Prostate gland (tissue), 2 donors: ENCODE data around the gene LRRC36. TPM values are rescaled to one million over a fixed set of nuclear protein-coding genes. Genes with fewer than 3 reads are reported as not detected.

Experiments
- DNase-seq: peaks from one replicate; pipeline ENCODE4 v3.0.0-alpha.2; 2019; ENCODE audit warnings: low spot score
- H3K27ac ChIP-seq, 2 donors: fragments of 200-600 bp; sonication (generic); 2 replicates each; pipeline ENCODE4 v1.5.1; 2017 to 2019
- H3K27me3 ChIP-seq: fragments of 200-600 bp; sonication (generic); replicated peaks from 2 replicates; pipeline ENCODE4 v1.5.1; 2019; ENCODE audit not compliant: insufficient read depth
- H3K36me3 ChIP-seq, 2 donors: fragments of 200-600 bp; sonication (generic); 1 replicate in 1 of 2; 2 replicates in 1 of 2; pipeline versions ENCODE4 v1.5.1 to v1.8.1; 2017 to 2019
- H3K4me1 ChIP-seq: fragments of 200-600 bp; sonication (generic); replicated peaks from 2 replicates; pipeline ENCODE4 v1.5.1; 2019
- H3K4me3 ChIP-seq, 2 donors: fragments of 200-600 bp; sonication (generic); 2 replicates each; pipeline ENCODE4 v1.5.1; 2017 to 2019
- H3K9me3 ChIP-seq: fragments of 200-600 bp; sonication (generic); 2 replicates; pipeline ENCODE4 v1.5.1; 2017
- CTCF ChIP-seq, 4 experiments: fragments of 200-600 bp in 2 of 4; fragments of 450-650 bp in 2 of 4; sonication (generic) in 2 of 4; IDR thresholded peaks; 1 replicate in 3 of 4; 2 replicates in 1 of 4; pipeline ENCODE4 v1.5.1; 2016 to 2019; ENCODE audit warnings: antibody characterized with exemption in 4 of 4, mild to moderate bottlenecking in 2 of 4, moderate library complexity in 2 of 4
- POLR2A ChIP-seq: fragments of 450-650 bp; IDR thresholded peaks from one replicate; pipeline ENCODE4 v1.6.1; 2016; ENCODE audit warnings: antibody characterized with exemption, mild to moderate bottlenecking
- POLR2AphosphoS5 ChIP-seq: sonication (generic); formaldehyde crosslinking; IDR thresholded peaks from one replicate; pipeline ENCODE4 v1.6.1; 2017; ENCODE audit warnings: antibody characterized with exemption
- WGBS: methylation state at CpG from one replicate; pipeline ENCODE4 v1.1.5; 2018; 5-methylcytosine and 5-hydroxymethylcytosine counted together
- intact Hi-C: fragments of 100-400 bp; cut with DNase I; formaldehyde crosslinking; loops from one replicate; pipeline ENCODE4 v1.14.2; 2022
- small RNA-seq, 2 donors: library from RNA; depleted of rRNA; stranded (forward); fragments of <200 nt; gene quantifications; one replicate each; pipeline ENCODE3, GENCODE V24; 2016
- total RNA-seq, 2 donors: library from RNA; depleted of rRNA; stranded (reverse); fragments of >200 nt; gene quantifications; one replicate each; pipeline ENCODE4 v1.1.0, GENCODE V29; 2016

LRRC36 gene
- total RNA-seq, 2 donors from 2014 or later, result 4.6 TPM; not detected in 1

- no peaks in the 10 kb centered on the region for H3K27me3 ChIP-seq
- peak overlapping the region; percentile 70 to 87 for H3K27ac ChIP-seq
- no peak for TF ChIP-seq POLR2A
- TF ChIP-seq POLR2AphosphoS5, result no peak
- TF ChIP-seq CTCF (IDR thresholded peaks at IDR 0.05), result no peak
- peak overlapping the region; percentile 32 to 43 for H3K4me3 ChIP-seq
- no peaks in the 10 kb centered on the region for H3K36me3 ChIP-seq
- peaks cover 13% of the 10 kb centered on the region for H3K4me1 ChIP-seq
- 46% methylated on average over 13 of the region's 13 CpGs for WGBS
- no peaks in the 10 kb centered on the region for H3K9me3 ChIP-seq
- DNase-seq, result no peak
- intact Hi-C loops, result no loop called here
These were observed 105.3 kb downstream of the LRRC36 start for GRCh38 chr16:67431775-67432505.

DNA sequence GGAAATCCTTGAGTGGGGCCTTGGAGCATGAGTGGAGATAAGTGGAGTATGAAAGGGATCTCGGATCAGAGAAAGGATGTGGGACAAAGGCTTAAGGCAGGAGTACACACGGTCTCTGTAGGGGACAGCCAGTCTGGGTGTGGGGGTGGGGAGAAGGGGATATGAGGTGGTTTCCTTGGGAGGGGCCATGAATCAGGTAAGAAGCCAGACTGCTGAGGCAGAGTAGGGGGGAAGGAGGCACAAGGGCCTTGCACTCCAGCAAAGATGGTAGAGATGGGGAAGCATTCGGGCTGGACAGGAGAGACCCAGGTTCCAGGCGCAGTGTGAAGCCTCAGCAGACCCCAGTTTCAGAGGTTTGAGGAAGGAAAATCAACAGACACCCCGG lies 105.9 kb downstream of the LRRC36 start:
- Histone ChIP-seq H3K36me3 (no peaks in the 10 kb centered on the region), H3K27ac (peak overlapping the region; percentile 70 to 87), H3K4me1 (peaks cover 13% of the 10 kb centered on the region), H3K4me3 (no peak overlapping the region), H3K9me3 (no peaks in the 10 kb centered on the region), H3K27me3 (no peaks in the 10 kb centered on the region)
- TF ChIP-seq CTCF (IDR thresholded peaks at IDR 0.05), result no peak
- DNase-seq, result no peak
- WGBS, result 72% methylated on average over 5 of the region's 5 CpGs
- intact Hi-C loops, result no loop called here

GRCh38 chr16:67433131-67433719 lies 106.6 kb downstream of the LRRC36 start:
- H3K36me3 ChIP-seq, result peaks cover 0 to 1% of the 10 kb centered on the region in 2 donors
- intact Hi-C loops, result no loop called here
- peaks cover 12% of the 10 kb centered on the region for H3K4me1 ChIP-seq
- no peaks in the 10 kb centered on the region for H3K27me3 ChIP-seq
- peak overlapping the region in 1 of 2 donors; percentile 87 for H3K27ac ChIP-seq
- no peak for DNase-seq
- no peak overlapping the region for H3K4me3 ChIP-seq
- H3K9me3 ChIP-seq, result no peaks in the 10 kb centered on the region
- TF ChIP-seq POLR2AphosphoS5, result no peak
- 72% methylated on average over 5 of the region's 5 CpGs for WGBS

Small RNA genes lying within 50 kb of the gene (small RNA-seq; reads per million reads assigned to genes)
- gene RNU1-123P, result 0 reads per million in 2 donors

Other genes starting within 250 kb of the LRRC36 start
- gene PHAF1, start 216.9 kb upstream of the LRRC36 start, total RNA-seq, result 10 to 100 TPM; 30.1 to 31.9 TPM
- gene B3GNT9, start 175.8 kb upstream of the LRRC36 start, total RNA-seq, result 10 to 100 TPM; 32.1 to 37.3 TPM
- 10 to 100 TPM; 33.3 to 56.3 TPM for gene TRADD, start 166.9 kb upstream of the LRRC36 start, total RNA-seq
- 100 to 1,000 TPM in 1 of 2 donors, 10 to 100 TPM in 1; 67.9 to 124 TPM for gene FBXL8, start 166.9 kb upstream of the LRRC36 start, total RNA-seq
- 100 to 1,000 TPM; 109 to 137 TPM for gene HSF4, start 162.1 kb upstream of the LRRC36 start, total RNA-seq
- 100 to 1,000 TPM in 1 of 2 donors, 10 to 100 TPM in 1; 60.8 to 129 TPM for gene NOL3, start 156.3 kb upstream of the LRRC36 start, total RNA-seq
- gene MATCAP1, start 142.9 kb upstream of the LRRC36 start, total RNA-seq, result 10 to 100 TPM; 13.9 to 28.9 TPM
- 1 to 10 TPM; 1.1 to 8.2 TPM for gene EXOC3L1, start 136.7 kb upstream of the LRRC36 start, total RNA-seq
- 100 to 1,000 TPM in 1 of 2 donors, 10 to 100 TPM in 1; 91.6 to 105 TPM for gene E2F4, start 134.7 kb upstream of the LRRC36 start, total RNA-seq
- 10 to 100 TPM; 24.8 to 36.7 TPM for gene ELMO3, start 127.7 kb upstream of the LRRC36 start, total RNA-seq
- 10 to 100 TPM; 39.1 to 57.1 TPM for gene TMEM208, start 99.7 kb upstream of the LRRC36 start, total RNA-seq
- 10 to 100 TPM; 11.2 to 46.1 TPM for gene FHOD1, start 79.3 kb upstream of the LRRC36 start, total RNA-seq
- 1 to 10 TPM in 1 of 2 donors, under 1 TPM in 1; 0.27 to 2.6 TPM for gene SLC9A5, start 77.8 kb upstream of the LRRC36 start, total RNA-seq
- gene PLEKHG4, start 47.3 kb upstream of the LRRC36 start, total RNA-seq, result 10 to 100 TPM in 1 of 2 donors, 1 to 10 TPM in 1; 7.7 to 57.8 TPM
- gene KCTD19, start 74 bp upstream of the LRRC36 start, total RNA-seq, result 1 to 10 TPM in 1 of 2 donors, not detected in 1; 7.0 TPM
- 1 to 10 TPM; 3.4 to 10.0 TPM for gene TPPP3, start 66.7 kb downstream of the LRRC36 start, total RNA-seq
- 10 to 100 TPM; 20.3 to 69.8 TPM for gene ZDHHC1, start 89.7 kb downstream of the LRRC36 start, total RNA-seq
- gene HSD11B2, start 104.3 kb downstream of the LRRC36 start, total RNA-seq, result 10 to 100 TPM; 11.4 to 35.6 TPM
- gene ATP6V0D1, start 154.3 kb downstream of the LRRC36 start, total RNA-seq, result 100 to 1,000 TPM in 1 of 2 donors, 10 to 100 TPM in 1; 98.3 to 138 TPM
- gene AGRP, start 156.7 kb downstream of the LRRC36 start, total RNA-seq, result 1 to 10 TPM in 1 of 2 donors, not detected in 1; 1.5 TPM
- 100 to 1,000 TPM in 1 of 2 donors, 10 to 100 TPM in 1; 32.5 to 121 TPM for gene RIPOR1, start 202.0 kb downstream of the LRRC36 start, total RNA-seq
- 10 to 100 TPM; 39.9 to 48.9 TPM for gene CTCF, start 235.7 kb downstream of the LRRC36 start, total RNA-seq